H1 (cell line): Measurements from ENCODE around the gene NHLRC2. TPM values are rescaled to one million over a fixed set of nuclear protein-coding genes. Genes with fewer than 3 reads are reported as not detected.

ENCODE experiments used
- CTCF ChIA-PET: fragments of 300-600 bp; sonication (Branson Sonifier 250); formaldehyde crosslinking; loops from one replicate; lab custom pipeline; 2021; ENCODE audit not compliant: partially characterized antibody; lab: Charles Lee
- POLR2A ChIA-PET: fragments of 300-600 bp; sonication (Branson Sonifier 250); formaldehyde crosslinking; loops from one replicate; lab custom pipeline; 2021; ENCODE audit warnings: inconsistent platforms; ENCODE audit not compliant: partially characterized antibody; lab: Charles Lee
- DNase-seq, 2 experiments: peaks; one replicate each; pipeline versions ENCODE4 v3.0.0 to v3.0.0-alpha.2; 2010 to 2022; ENCODE audit warnings: low spot score in 2 of 2, low read depth in 1 of 2, mixed read lengths in 1 of 2
- FAIRE-seq: peaks from 2 replicates; lab custom pipeline; 2011; peaks lifted over from hg19 to GRCh38; lab: Jason Lieb, UNC
- H2AFZ ChIP-seq: 2 replicates; pipeline ENCODE4 v1.8.1; 2012; ENCODE audit warnings: low read length, inconsistent platforms
- H2AK5ac ChIP-seq: 2 replicates; pipeline ENCODE4 v1.6.1; 2013; ENCODE audit warnings: low read depth, low read length
- H2BK120ac ChIP-seq: replicated peaks from 2 replicates; pipeline ENCODE3; 2013; ENCODE audit warnings: low read depth, low read length, inconsistent platforms
- H2BK12ac ChIP-seq: 2 replicates; pipeline ENCODE4 v1.6.1; 2013; ENCODE audit warnings: low read depth, low read length
- H2BK15ac ChIP-seq: 2 replicates; pipeline ENCODE4 v1.6.1; 2013; ENCODE audit warnings: low read length
- H2BK20ac ChIP-seq: 2 replicates; pipeline ENCODE4 v1.6.1; 2013; ENCODE audit warnings: low read length
- H2BK5ac ChIP-seq: 2 replicates; pipeline ENCODE4 v1.6.1; 2013; ENCODE audit warnings: low read depth, low read length
- H3K14ac ChIP-seq: 2 replicates; pipeline ENCODE4 v1.6.1; 2013; ENCODE audit warnings: inconsistent platforms; ENCODE audit not compliant: insufficient read length
- H3K18ac ChIP-seq: 2 replicates; pipeline ENCODE4 v1.6.1; 2013; ENCODE audit warnings: low read length; ENCODE audit errors: extremely low read depth
- H3K23ac ChIP-seq: 2 replicates; pipeline ENCODE4 v1.6.1; 2013; ENCODE audit warnings: inconsistent platforms; ENCODE audit not compliant: insufficient read length
- H3K23me2 ChIP-seq: 2 replicates; pipeline ENCODE4 v1.6.1; 2013; ENCODE audit warnings: low read depth, low read length
- H3K27ac ChIP-seq: 2 replicates; pipeline ENCODE4 v1.6.1; 2011; ENCODE audit warnings: low read depth, low read length, inconsistent platforms
- H3K27me3 ChIP-seq, 4 experiments: replicated peaks in 1 of 4; 1 replicate in 1 of 4; 2 replicates in 3 of 4; pipeline versions ENCODE4 v1.6.1 to v1.8.1; 2011 to 2013; ENCODE audit warnings: low read length in 3 of 4, mild to moderate bottlenecking in 3 of 4, inconsistent platforms in 2 of 4, mixed read lengths in 2 of 4, moderate library complexity in 1 of 4; ENCODE audit not compliant: control insufficient read depth in 3 of 4, insufficient read depth in 3 of 4; ENCODE audit errors: extremely low read depth in 1 of 4
- H3K36me3 ChIP-seq, 4 experiments: 2 replicates each; pipeline versions ENCODE4 v1.6.1 to v1.8.1; 2011 to 2013; ENCODE audit warnings: mild to moderate bottlenecking in 4 of 4, low read length in 3 of 4, moderate library complexity in 2 of 4, control low read depth in 1 of 4, inconsistent platforms in 1 of 4; ENCODE audit not compliant: insufficient read depth in 4 of 4, control insufficient read depth in 2 of 4
- H3K4ac ChIP-seq: replicated peaks from 2 replicates; pipeline ENCODE3; 2013; ENCODE audit warnings: low read length, low read depth, mixed read lengths, inconsistent platforms; ENCODE audit not compliant: insufficient read length
- H3K4me1 ChIP-seq, 4 experiments: replicated peaks in 1 of 4; 1 replicate in 1 of 4; 2 replicates in 3 of 4; pipeline versions ENCODE4 v1.6.1 to v1.8.1; 2011 to 2013; ENCODE audit warnings: low read length in 3 of 4, inconsistent platforms in 2 of 4, mixed read lengths in 1 of 4; ENCODE audit not compliant: insufficient read depth in 4 of 4, control insufficient read depth in 3 of 4
- H3K4me2 ChIP-seq, 2 experiments: 2 replicates each; pipeline versions ENCODE4 v1.6.1 to v1.8.1; 2011 to 2013; ENCODE audit warnings: low read depth in 2 of 2, low read length in 2 of 2, control low read depth in 1 of 2, inconsistent platforms in 1 of 2, mild to moderate bottlenecking in 1 of 2; ENCODE audit not compliant: insufficient read depth in 1 of 2
- H3K4me3 ChIP-seq, 4 experiments: fragments of 200-600, 300-600 bp in 1 of 4; sonication (generic), shearing (Covaris generic), sonication (Bioruptor Twin) in 1 of 4; 2 replicates each; pipeline versions ENCODE4 v1.5.1 to v1.8.1; 2011 to 2016; ENCODE audit warnings: low read length in 4 of 4, low read depth in 3 of 4, control low read depth in 2 of 4, inconsistent platforms in 2 of 4, mild to moderate bottlenecking in 2 of 4, mixed read lengths in 1 of 4, moderate library complexity in 1 of 4; ENCODE audit not compliant: insufficient read depth in 2 of 4; ENCODE audit errors: extremely low read depth in 1 of 4
- H3K56ac ChIP-seq: replicated peaks from 2 replicates; pipeline ENCODE3; 2013; ENCODE audit warnings: low read depth, mild to moderate bottlenecking, mixed read lengths, low read length, inconsistent platforms; ENCODE audit not compliant: insufficient read length
- H3K79me1 ChIP-seq: 2 replicates; pipeline ENCODE4 v1.6.1; 2013; ENCODE audit warnings: low read depth, low read length, control low read depth
- H3K79me2 ChIP-seq, 2 experiments: 2 replicates each; pipeline versions ENCODE4 v1.6.1 to v1.8.1; 2012 to 2013; ENCODE audit warnings: low read length in 2 of 2, mild to moderate bottlenecking in 2 of 2, inconsistent platforms in 1 of 2; ENCODE audit not compliant: insufficient read depth in 2 of 2, control insufficient read depth in 1 of 2
- H3K9ac ChIP-seq, 4 experiments: replicated peaks in 1 of 4; 1 replicate in 1 of 4; 2 replicates in 3 of 4; pipeline versions ENCODE4 v1.6.1 to v1.8.1; 2011 to 2013; ENCODE audit warnings: low read depth in 3 of 4, low read length in 3 of 4, control low read depth in 2 of 4, mild to moderate bottlenecking in 2 of 4, moderate library complexity in 2 of 4, inconsistent platforms in 1 of 4; ENCODE audit errors: extremely low read depth in 1 of 4
- H3K9me3 ChIP-seq, 2 experiments: 2 replicates each; pipeline versions ENCODE4 v1.6.1 to v1.8.1; 2012 to 2013; ENCODE audit warnings: mild to moderate bottlenecking in 2 of 2, moderate library complexity in 2 of 2, control low read depth in 1 of 2, inconsistent platforms in 1 of 2, low read depth in 1 of 2, low read length in 1 of 2, mixed read lengths in 1 of 2; ENCODE audit not compliant: insufficient read depth in 2 of 2
- H4K20me1 ChIP-seq, 2 experiments: replicated peaks in 1 of 2; 2 replicates each; pipeline versions ENCODE3 to v1.8.1; 2011 to 2013; ENCODE audit warnings: inconsistent platforms in 2 of 2, low read length in 2 of 2, mild to moderate bottlenecking in 1 of 2; ENCODE audit not compliant: insufficient read depth in 2 of 2, control insufficient read depth in 1 of 2
- H4K5ac ChIP-seq: 2 replicates; pipeline ENCODE4 v1.6.1; 2013; ENCODE audit warnings: low read length, low read depth, mixed read lengths, inconsistent platforms; ENCODE audit not compliant: insufficient read length
- H4K8ac ChIP-seq: 2 replicates; pipeline ENCODE4 v1.8.0; 2013; ENCODE audit warnings: mild to moderate bottlenecking, moderate library complexity, low read length, inconsistent platforms; ENCODE audit not compliant: insufficient read depth; ENCODE audit errors: extremely low read depth
- H4K91ac ChIP-seq: replicated peaks from 2 replicates; pipeline ENCODE3; 2013; ENCODE audit warnings: low read length, mixed read lengths, inconsistent platforms; ENCODE audit not compliant: insufficient read length
- WGBS, 2 experiments: shearing (Covaris generic) in 1 of 2; methylation state at CpG; one replicate each; pipeline versions ENCODE4 v1.1.6 to v1.1.7; 2013 to 2015; ENCODE audit warnings: low lambda C conversion rate in 2 of 2, mixed read lengths in 2 of 2, inconsistent platforms in 1 of 2, low coverage in 1 of 2, missing lambda C conversion rate in 1 of 2; ENCODE audit not compliant: insufficient replicate concordance in 2 of 2, insufficient coverage in 1 of 2, insufficient read length in 1 of 2; ENCODE audit errors: extremely low coverage in 1 of 2, missing lambda C conversion rate in 1 of 2; 5-methylcytosine and 5-hydroxymethylcytosine counted together
- polyA plus RNA-seq, 7 experiments: library from polyadenylated mRNA; depleted of rRNA in 3 of 7; stranded (reverse) in 5 of 7; unstranded in 2 of 7; fragments of >200 nt in 5 of 7; fragments of 200-250 nt in 2 of 7; gene quantifications; 1 replicate in 5 of 7; 2 replicates in 1 of 7; 4 replicates in 1 of 7; pipeline versions ENCODE4 v1.2.1 to v1.2.3, GENCODE V29; 2011 to 2013; ENCODE audit warnings: missing spikeins in 2 of 7, mixed read lengths in 2 of 7
- total RNA-seq: library from RNA; stranded (reverse); fragmentation: NEBNext Ultra II Directional; extraction: Animal tissue kit (Norgen Biotek cat#: 25700); gene quantifications from 2 replicates; pipeline ENCODE4 v1.2.1, GENCODE V29; 2021

The NHLRC2 gene
- total and polyA plus RNA-seq, 2 of the 8 experiments (the other 6 are each of a cell fraction or from before 2014, with no cell fraction given): 4.9 to 25.6 TPM

- no peak overlapping the region for H2BK12ac ChIP-seq
- no peak overlapping the region for H2AFZ ChIP-seq
- H3K4ac ChIP-seq: no peak overlapping the region
- H2AK5ac ChIP-seq: no peak overlapping the region
- FAIRE-seq (no peak), DNase-seq (no peak)
- H3K4me1 ChIP-seq: no peaks in the 10 kb centered on the region
- H3K23ac ChIP-seq: no peak overlapping the region
- ChIA-PET POLR2A (no interaction called here), CTCF (interaction anchor here (1.2 kb wide), 1 partner anchor 116 kb away, joined by 3 read pairs; no protein-coding TSS in a partner anchor)
- no peak overlapping the region for H3K18ac ChIP-seq
- no peak overlapping the region for H2BK120ac ChIP-seq
- H2BK20ac ChIP-seq: no peak overlapping the region
- H4K91ac ChIP-seq: no peak overlapping the region
- no peak overlapping the region for H3K4me2 ChIP-seq
- H3K56ac ChIP-seq: no peak overlapping the region
- no peak overlapping the region for H3K27ac ChIP-seq
- H3K79me2 ChIP-seq: no peaks in the 10 kb centered on the region
- no peak overlapping the region for H3K4me3 ChIP-seq
- no peak overlapping the region for H4K5ac ChIP-seq
- no peak overlapping the region for H3K14ac ChIP-seq
- H2BK15ac ChIP-seq: no peak overlapping the region
- WGBS, 2 experiments: 98% methylated on average over 2 of the region's 2 CpGs; no CpG with 5 or more reads in 1 of the 2 experiments
- H2BK5ac ChIP-seq: no peak overlapping the region
- H3K9me3 ChIP-seq: no peaks in the 10 kb centered on the region
- no peaks in the 10 kb centered on the region for H4K20me1 ChIP-seq
- no peaks in the 10 kb centered on the region for H3K23me2 ChIP-seq
- H3K36me3 ChIP-seq: peaks cover 0 to 2% (median 1%) of the 10 kb centered on the region in 4 experiments; a peak in 2 of 8 replicates
- no peak overlapping the region; the same call in 1 of the 2 replicates for H4K8ac ChIP-seq
- H3K79me1 ChIP-seq: no peaks in the 10 kb centered on the region
- no peak overlapping the region for H3K9ac ChIP-seq
- H3K27me3 ChIP-seq: no peaks in the 10 kb centered on the region
Observed at GRCh38 chr10:113914956-113915355, 60.5 kb downstream of the NHLRC2 start.
